ENCODE data around the gene PIP4K2A.
"Not testable (repeated sequence)": the region's sequence is repeated elsewhere in the genome, so short reads cannot be mapped to it uniquely, and the experiment has no call there.

Gene PIP4K2A

GRCh38 chr10:22692119-22692518 lies 22.3 kb downstream of the PIP4K2A start:
- not testable (repeated sequence) for FAIRE-seq

GRCh38 chr10:22690614-22691431 lies 23.6 kb downstream of the PIP4K2A start:
- FAIRE-seq = no peak

GRCh38 chr10:22690158-22690557 lies 24.2 kb downstream of the PIP4K2A start:
- FAIRE-seq = no peak

- FAIRE-seq = no peak
These were observed 28.0 kb downstream of the PIP4K2A start for GRCh38 chr10:22686347-22686746.

GRCh38 chr10:22685926-22686325 lies 28.5 kb downstream of the PIP4K2A start:
- no peak for FAIRE-seq

- FAIRE-seq = no peak
These were observed 29.7 kb downstream of the PIP4K2A start for GRCh38 chr10:22684699-22685098.

- FAIRE-seq = no peak
These were observed 31.3 kb downstream of the PIP4K2A start for GRCh38 chr10:22683140-22683389.

DNA sequence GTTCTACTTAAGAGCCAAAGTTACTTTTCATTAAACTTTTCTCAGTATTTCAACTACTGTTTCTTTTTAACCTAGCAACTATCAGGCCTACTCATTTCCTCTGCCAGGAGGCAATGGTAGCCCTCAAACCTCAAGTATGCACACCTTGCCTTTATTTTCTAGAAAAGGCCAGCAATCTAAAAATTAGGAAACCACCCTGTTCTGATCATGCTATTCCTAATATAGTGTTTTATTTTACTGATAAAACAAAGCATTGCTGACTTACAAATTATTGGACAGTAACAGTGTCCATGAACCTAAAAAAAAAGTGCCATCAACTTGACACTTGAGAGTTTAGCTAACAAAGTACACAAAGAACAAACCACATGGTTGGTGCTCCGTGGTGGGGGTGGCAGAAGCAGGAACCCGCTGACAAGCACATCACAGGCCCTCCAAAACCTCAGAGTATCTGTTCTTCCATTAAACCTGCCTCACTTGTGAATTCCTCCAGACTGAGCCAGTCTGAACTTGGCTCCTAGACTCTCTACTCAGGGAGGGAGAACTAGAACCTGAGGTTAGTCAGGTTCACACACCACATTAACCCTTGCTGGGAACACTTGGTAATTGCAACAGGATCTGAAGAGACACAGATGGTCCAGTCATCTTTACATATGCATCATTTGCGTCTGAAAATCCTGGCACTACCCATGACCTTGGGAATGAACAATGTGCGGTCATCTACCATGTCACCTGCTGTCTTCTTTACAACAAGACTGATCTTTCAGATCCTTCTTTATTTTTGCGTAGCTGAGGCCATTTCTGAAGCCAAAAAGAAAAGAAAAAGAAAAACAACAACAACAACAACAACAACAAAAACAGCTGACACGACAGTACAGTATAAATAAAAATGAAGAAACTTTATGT lies 31.9 kb downstream of the PIP4K2A start:
- no peak for FAIRE-seq

DNA sequence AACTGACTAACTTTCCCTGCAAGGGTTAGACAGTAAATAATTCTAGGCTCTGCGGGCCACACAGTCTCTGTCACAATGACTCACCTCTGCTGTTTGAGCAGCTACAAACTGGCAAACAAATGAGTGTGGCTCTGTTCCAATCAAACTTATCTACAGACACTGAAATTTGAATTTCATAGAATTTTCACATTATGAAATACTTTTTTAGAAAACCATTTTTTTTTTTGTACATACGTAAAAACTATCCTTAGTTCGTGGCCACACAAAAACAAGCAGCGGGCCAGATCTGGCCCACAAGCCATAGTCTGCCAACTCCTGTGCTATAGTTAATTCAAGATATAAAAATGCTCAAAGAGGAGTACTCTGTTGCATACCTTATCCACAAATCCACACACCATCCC lies 32.6 kb downstream of the PIP4K2A start:
- no peak for FAIRE-seq

DNA sequence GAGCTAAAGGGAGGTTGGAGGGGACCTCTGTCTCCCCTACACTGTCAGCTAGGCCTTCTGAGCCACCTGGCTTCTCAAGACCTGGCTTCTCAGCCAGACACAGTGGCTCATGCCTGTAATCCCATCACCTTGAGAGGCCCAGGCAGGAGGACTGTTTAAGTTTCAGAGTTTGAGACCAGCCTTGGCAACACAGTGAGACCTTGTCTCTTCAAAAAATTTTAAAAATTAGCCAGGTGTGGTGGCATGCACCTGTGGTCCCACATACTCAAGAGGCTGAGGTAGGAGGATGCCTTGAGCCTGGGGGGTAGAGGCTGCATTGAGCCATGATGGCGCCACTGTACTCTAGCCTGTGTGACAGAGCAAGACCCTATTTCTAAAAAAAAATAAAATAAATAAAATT lies 33.1 kb downstream of the PIP4K2A start:
- no peak for FAIRE-seq

GRCh38 chr10:22679608-22680007 lies 34.8 kb downstream of the PIP4K2A start:
- no peak for FAIRE-seq

GRCh38 chr10:22677333-22677732 lies 37.0 kb downstream of the PIP4K2A start:
- no peak for FAIRE-seq

DNA sequence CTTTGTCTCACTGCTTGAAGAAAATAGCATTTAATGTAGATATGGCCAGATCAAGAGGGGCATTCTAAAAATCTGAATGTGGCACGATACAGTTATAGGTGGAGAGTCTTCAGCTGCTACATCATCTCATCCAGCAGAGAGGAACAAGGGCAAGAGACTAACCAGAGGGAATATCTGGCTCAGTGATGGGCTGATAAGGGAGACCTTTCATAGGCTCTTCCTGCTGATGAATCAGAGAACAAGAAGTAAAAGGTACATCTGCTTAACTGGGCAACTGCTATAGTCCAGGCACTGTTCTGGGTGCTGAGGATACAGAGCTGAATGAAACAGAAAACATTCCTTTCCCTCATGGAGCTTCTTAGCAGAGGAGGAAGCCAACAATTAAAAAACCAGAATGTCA lies 37.9 kb downstream of the PIP4K2A start:
- no peak for FAIRE-seq

GRCh38 chr10:22674573-22674930 lies 39.8 kb downstream of the PIP4K2A start:
- no peak for FAIRE-seq

DNA sequence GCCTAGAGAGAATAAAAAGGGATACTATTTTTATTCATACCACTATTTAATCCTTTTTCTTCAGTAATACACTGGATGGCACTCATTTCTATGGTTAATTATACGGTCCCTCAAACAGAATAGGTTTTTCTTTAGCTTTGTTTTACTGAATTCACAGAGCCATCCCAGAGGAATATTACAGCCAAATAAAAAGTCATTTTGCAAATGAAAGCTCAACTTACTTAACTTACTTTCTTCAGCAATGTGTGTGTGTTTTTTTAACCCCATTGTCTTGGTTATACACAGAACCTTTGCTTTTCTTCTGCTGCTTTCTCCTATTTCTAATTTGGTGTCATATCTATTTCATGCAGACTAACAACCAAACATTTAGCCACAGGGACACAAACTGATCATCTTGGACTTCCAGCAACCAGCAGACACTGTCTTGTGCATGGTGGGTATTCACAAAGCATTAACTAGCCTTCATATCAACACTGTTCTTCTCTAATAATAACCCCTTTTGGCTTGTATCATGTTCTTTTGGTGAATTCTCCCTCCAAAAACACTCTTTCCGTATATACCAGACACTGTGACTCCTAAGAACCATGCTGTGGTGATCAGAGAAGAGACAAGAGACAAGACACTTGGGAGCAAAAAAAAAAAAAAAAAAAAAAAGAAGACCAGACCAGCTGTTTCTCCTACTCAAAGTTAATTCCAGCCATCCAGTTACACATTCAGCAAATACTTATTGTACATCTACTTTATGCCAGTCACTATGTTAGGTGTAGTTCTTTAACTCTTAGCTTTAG lies 40.4 kb downstream of the PIP4K2A start:
- no peak for FAIRE-seq

DNA sequence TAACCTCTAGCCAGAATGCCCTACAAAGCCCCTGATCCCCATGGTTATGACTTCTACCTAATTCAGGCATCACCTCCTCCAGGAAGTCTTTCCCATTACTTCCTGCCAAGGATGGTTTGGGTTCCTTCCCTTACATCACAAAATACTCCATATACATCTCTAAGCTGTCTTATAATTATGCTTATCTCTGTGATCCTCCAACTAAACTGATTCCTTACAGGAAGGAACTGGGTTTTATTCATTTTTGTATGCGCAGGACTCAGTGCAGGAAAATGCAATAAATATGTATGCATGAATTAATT lies 41.3 kb downstream of the PIP4K2A start:
- no peak for FAIRE-seq

DNA sequence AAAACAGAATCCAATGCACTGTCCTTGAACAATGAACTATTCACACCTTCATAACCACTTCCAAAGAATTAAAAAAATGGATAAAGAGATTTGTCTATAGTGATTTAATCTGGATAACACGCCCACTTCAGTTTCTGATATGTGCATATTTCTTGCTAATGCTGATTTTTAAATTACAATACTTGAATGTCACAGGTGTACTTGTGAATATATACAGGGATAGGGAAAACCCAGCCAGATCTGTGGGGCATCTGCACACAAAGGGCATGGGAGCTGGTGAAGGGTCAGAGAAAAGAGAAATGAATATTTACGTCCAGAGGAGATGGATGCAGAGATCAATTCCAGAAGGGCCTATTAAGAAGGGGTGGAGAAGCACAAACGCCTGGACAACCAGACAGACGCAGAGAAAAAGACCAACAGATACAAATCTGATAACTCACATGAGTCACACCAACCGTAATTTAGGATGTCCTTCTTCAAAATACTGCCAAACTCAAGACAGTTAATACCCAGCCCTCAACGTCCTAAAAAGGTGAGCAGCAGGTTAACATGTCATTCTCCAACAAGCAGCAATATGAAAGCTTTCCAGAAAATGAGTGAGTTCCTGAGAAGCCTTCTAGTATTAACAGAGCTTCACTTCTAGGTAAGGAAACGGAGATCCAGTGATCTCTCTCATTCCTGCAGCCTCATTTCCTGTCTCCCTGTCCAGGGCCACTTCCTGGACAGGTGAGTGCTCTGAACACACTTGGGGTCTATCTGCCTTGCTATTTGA lies 41.9 kb downstream of the PIP4K2A start:
- FAIRE-seq = no peak

GRCh38 chr10:22670788-22671187 lies 43.6 kb downstream of the PIP4K2A start:
- FAIRE-seq = no peak

GRCh38 chr10:22669163-22669711 lies 45.1 kb downstream of the PIP4K2A start:
- no peak for FAIRE-seq

DNA sequence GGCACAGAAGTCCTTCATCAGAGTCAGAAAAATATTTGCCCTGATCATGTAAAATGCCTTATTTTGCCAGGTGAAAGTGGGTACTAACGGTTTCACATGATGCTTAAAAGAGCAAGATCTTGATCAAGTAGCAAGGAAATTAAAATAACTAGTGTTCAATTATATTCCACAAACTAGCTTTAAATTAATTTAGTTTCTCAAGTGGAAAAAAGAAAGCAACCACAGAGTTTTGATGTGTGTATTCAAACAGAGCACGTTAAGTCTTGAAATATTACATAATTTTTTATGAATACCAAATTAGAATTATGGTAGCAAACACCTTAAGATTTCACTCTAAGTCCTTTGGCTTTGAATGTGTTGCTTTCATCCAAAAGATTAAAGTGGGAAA lies 47.3 kb downstream of the PIP4K2A start:
- peak; percentile 46 for FAIRE-seq

GRCh38 chr10:22666287-22667092 lies 47.9 kb downstream of the PIP4K2A start:
- no peak for FAIRE-seq

DNA sequence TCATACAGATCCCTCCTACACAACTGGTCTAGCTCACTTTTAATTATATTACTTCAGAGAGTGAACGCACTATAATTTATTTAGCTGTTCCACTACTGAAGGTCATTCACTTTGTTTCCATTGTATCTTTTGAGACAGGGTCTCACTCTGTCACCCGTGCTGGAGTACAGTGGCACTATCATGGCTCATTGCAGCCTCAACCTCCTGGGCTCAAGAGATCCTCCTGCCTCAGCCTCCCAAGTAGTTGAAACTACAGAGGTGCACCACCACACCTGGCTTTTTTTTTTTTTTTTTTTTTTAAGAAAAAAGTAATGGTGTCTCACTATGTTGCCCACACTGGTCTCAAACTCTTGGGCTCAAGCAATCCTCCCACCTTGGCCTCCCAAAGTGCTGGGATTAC lies 49.0 kb downstream of the PIP4K2A start:
- no peak for FAIRE-seq

Data from endometrium (tissue), 2 donors.